Activated naive CD8-positive, alpha-beta T cell treated with anti-CD3 and anti-CD28 coated beads, Interleukin-2, amount 50 U/mL, for 24 hours (primary cell): Measurements from ENCODE around the gene SIRT2.
"Not testable (repeated sequence)": the region's sequence is repeated elsewhere in the genome, so short reads cannot be mapped to it uniquely, and the experiment has no call there.

Source experiments
- ATAC-seq: fragments of 150-1000 bp; cut with Tn5 transposase; one replicate; pipeline ENCODE4 v1.10.0; 2021
- DNase-seq: peaks from one replicate; pipeline ENCODE4 v3.0.0; 2021
- H3K27ac Mint-ChIP-seq: one replicate; pipeline ENCODE4 v1.8.0; 2021; ENCODE audit warnings: mild to moderate bottlenecking, mixed read lengths
- H3K27me3 Mint-ChIP-seq: one replicate; pipeline ENCODE4 v1.8.0; 2021; ENCODE audit warnings: mixed read lengths
- H3K36me3 Mint-ChIP-seq: one replicate; pipeline ENCODE4 v1.8.0; 2021; ENCODE audit warnings: low read depth, mixed read lengths
- H3K4me1 Mint-ChIP-seq: one replicate; pipeline ENCODE4 v1.8.0; 2021; ENCODE audit warnings: mixed read lengths
- H3K4me3 Mint-ChIP-seq: one replicate; pipeline ENCODE4 v1.8.0; 2021; ENCODE audit warnings: mild to moderate bottlenecking, moderate library complexity, mixed read lengths
- H3K9me3 Mint-ChIP-seq: one replicate; pipeline ENCODE4 v1.8.0; 2021; ENCODE audit warnings: mixed read lengths

SIRT2 gene

DNA sequence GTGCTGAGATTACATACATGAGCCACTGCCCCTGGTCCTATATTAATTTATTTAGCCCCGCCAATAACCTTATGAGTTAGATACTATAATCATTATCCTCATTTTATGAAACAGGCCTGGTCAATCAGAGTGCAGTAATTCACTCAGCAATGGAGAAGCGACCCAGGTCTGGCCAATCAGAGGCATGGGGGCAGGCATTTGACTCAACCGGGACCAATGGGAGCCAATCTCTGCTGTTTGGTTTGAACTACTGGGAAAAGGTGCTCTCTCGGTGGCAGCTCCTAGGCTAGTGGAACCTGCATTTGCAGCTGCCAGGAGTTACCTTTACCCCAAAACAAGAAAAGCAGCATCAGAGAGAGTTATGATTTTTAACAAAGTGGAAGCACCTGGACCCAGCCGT lies 6.6 kb downstream of the SIRT2 start:
- H3K27ac Mint-ChIP-seq: no peak overlapping the region

GRCh38 chr19:38891771-38892170 lies 7.6 kb downstream of the SIRT2 start:
- no peak for DNase-seq
- H3K27me3 Mint-ChIP-seq: no peaks in the 10 kb centered on the region
- H3K36me3 Mint-ChIP-seq: peaks cover 5% of the 10 kb centered on the region
- ATAC-seq: no peak
- H3K27ac Mint-ChIP-seq: no peak overlapping the region
- H3K4me3 Mint-ChIP-seq: no peak overlapping the region
- H3K9me3 Mint-ChIP-seq: no peaks in the 10 kb centered on the region
- no peaks in the 10 kb centered on the region for H3K4me1 Mint-ChIP-seq

More for the DNA sequence above, 6.6 kb downstream of the SIRT2 start:
- DNase-seq (no peak), ATAC-seq (no peak)
- H3K4me1 Mint-ChIP-seq: peaks cover 6% of the 10 kb centered on the region
- H3K4me3 Mint-ChIP-seq: no peak overlapping the region
- peaks cover 5% of the 10 kb centered on the region for H3K36me3 Mint-ChIP-seq
- no peaks in the 10 kb centered on the region for H3K27me3 Mint-ChIP-seq
- H3K9me3 Mint-ChIP-seq: no peaks in the 10 kb centered on the region

- H3K27ac Mint-ChIP-seq: no peak overlapping the region
- H3K9me3 Mint-ChIP-seq: no peaks in the 10 kb centered on the region
- peaks cover 5% of the 10 kb centered on the region for H3K36me3 Mint-ChIP-seq
- no peaks in the 10 kb centered on the region for H3K27me3 Mint-ChIP-seq
- H3K4me1 Mint-ChIP-seq: no peaks in the 10 kb centered on the region
- DNase-seq (no peak), ATAC-seq (no peak)
- H3K4me3 Mint-ChIP-seq: no peak overlapping the region
Observed at GRCh38 chr19:38890686-38891085, 8.7 kb downstream of the SIRT2 start.

- no peak overlapping the region for H3K4me3 Mint-ChIP-seq
Observed at GRCh38 chr19:38889803-38890202, 9.6 kb downstream of the SIRT2 start.

GRCh38 chr19:38888876-38889275 lies 10.5 kb downstream of the SIRT2 start:
- H3K4me1 Mint-ChIP-seq: no peaks in the 10 kb centered on the region
- H3K27me3 Mint-ChIP-seq: no peaks in the 10 kb centered on the region
- no peaks in the 10 kb centered on the region for H3K9me3 Mint-ChIP-seq
- H3K36me3 Mint-ChIP-seq: peaks cover 5% of the 10 kb centered on the region
- no peak for DNase-seq
- no peak overlapping the region for H3K27ac Mint-ChIP-seq
- no peak for ATAC-seq
- H3K4me3 Mint-ChIP-seq: no peak overlapping the region

More at GRCh38 chr19:38889803-38890202, 9.6 kb downstream of the SIRT2 start:
- Mint-ChIP-seq H3K27ac (no peak overlapping the region), H3K9me3 (no peaks in the 10 kb centered on the region), H3K27me3 (no peaks in the 10 kb centered on the region), H3K4me1 (no peaks in the 10 kb centered on the region), H3K36me3 (peaks cover 5% of the 10 kb centered on the region)
- ATAC-seq (no peak), DNase-seq (no peak)

GRCh38 chr19:38884691-38885090 lies 14.7 kb downstream of the SIRT2 start:
- H3K27me3 Mint-ChIP-seq, ATAC-seq, H3K36me3 Mint-ChIP-seq, H3K4me1 Mint-ChIP-seq, DNase-seq, H3K27ac Mint-ChIP-seq, H3K9me3 Mint-ChIP-seq, H3K4me3 Mint-ChIP-seq: not testable (repeated sequence)

DNA sequence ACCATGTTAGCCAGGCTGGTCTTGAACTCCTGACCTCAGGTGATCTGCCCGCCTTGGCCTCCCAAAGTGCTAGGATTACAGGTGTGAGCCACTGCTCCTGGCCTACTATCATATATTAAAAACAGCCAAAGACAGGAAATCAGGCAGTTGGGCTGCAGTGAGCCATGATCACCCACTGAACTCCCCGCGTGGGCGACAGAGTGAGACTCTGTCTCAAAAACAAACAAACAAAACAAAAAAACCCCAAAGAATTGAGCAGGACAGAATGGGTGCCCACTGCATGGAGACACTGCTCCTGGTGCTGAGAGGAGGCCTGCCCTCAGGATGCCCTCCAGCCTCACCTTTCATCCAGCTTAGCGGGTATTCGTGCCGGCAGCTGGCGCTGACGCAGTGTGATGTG lies 16.1 kb downstream of the SIRT2 start:
- no peaks in the 10 kb centered on the region for H3K27me3 Mint-ChIP-seq
- DNase-seq (no peak), ATAC-seq (no peak)
- H3K27ac Mint-ChIP-seq: no peak overlapping the region
- H3K36me3 Mint-ChIP-seq: no peaks in the 10 kb centered on the region
- H3K9me3 Mint-ChIP-seq: no peaks in the 10 kb centered on the region
- H3K4me1 Mint-ChIP-seq: peaks cover 12% of the 10 kb centered on the region
- H3K4me3 Mint-ChIP-seq: no peak overlapping the region

DNA sequence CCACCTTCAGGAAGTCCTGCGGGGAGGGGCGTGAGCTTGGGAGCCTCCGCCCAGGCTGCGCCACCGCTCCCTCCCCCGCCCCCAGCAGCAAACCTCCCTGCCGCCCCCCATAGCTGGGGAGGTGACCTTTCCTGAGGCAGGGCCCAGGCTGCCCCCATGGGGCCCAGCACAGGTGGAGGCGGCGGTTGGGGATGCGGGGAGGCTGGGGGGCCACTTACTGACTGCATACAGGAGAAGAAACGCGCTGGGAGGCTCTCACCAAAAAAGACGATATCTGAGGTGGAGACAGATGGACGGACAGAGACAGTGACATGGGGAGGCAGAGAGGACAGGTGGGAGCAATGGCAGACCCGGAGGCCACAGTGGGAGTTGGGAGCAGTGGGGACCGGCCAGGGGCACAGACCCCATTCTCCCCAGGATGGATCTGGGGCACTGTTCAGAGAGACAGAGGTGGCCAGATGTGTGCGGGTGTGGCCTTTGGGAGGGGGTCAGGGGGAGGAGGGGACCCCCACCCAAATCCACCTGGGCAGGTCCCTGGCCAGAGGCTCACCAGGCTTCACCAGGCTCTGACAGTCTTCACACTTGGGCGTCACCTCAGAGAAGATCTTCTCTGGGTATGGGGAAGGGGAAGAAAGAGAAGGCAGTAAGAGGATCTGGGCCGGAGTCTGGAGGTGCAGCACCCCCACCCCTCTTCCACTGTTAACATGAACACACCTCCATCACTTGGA lies 18.4 kb downstream of the SIRT2 start:
- peaks cover 2% of the 10 kb centered on the region for H3K36me3 Mint-ChIP-seq
- ATAC-seq (no peak), DNase-seq (no peak)
- no peaks in the 10 kb centered on the region for H3K9me3 Mint-ChIP-seq
- peak overlapping the region; percentile 14 for H3K27ac Mint-ChIP-seq
- no peaks in the 10 kb centered on the region for H3K27me3 Mint-ChIP-seq
- peaks cover 29% of the 10 kb centered on the region for H3K4me1 Mint-ChIP-seq
- H3K4me3 Mint-ChIP-seq: no peak overlapping the region

DNA sequence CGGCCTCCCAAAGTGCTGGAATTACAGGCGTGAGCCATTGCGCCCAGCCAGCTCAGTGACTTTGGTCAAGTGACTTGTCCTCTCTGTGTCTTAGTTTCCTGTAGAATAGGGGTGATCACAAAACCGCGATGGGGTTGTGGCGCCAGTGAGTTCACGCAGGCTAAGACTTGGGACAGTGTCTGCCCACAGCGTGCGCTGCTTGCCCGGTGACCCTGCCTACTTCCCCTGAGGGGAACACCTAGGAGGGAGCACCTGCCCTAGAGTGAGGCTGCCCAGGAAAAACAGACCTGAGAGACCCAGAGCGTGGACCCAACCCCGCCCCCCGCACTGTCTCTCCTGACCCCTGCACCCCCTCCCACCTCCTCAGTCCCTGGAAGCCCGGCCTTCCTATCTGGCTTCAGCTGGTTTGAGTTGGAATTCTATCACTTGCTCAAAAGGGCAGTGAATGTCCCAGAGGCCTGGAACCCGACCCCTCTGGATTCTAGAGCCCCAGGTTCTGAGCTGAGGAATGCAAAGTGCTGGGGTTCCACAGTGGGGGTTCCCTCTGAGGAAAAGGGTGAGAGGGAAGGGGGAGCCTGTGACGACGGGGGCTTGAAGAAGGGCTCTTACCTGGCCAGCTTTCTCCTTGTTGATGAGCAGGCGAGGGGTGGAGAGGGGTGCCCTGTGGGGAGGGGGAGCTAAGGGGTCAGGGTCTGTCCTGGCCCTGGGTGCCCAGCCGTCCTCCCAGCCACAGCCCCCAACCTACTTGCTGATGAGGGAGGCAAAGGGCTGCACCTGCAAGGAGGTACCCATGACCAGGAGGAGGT lies 19.1 kb downstream of the SIRT2 start:
- Mint-ChIP-seq H3K27me3 (no peaks in the 10 kb centered on the region), H3K4me1 (peaks cover 29% of the 10 kb centered on the region), H3K9me3 (no peaks in the 10 kb centered on the region), H3K4me3 (peak overlapping the region; percentile 26), H3K36me3 (peaks cover 2% of the 10 kb centered on the region), H3K27ac (peak overlapping the region; percentile 60)
- ATAC-seq (no peak), DNase-seq (no peak)

GRCh38 chr19:38879400-38879751 lies 20.0 kb downstream of the SIRT2 start:
- ATAC-seq: no peak
- H3K27ac Mint-ChIP-seq: peak overlapping the region; percentile 97
- H3K36me3 Mint-ChIP-seq: peaks cover 2% of the 10 kb centered on the region

GRCh38 chr19:38878575-38879399 lies 20.6 kb downstream of the SIRT2 start:
- DNase-seq: no peak
- peaks cover 2% of the 10 kb centered on the region for H3K36me3 Mint-ChIP-seq
- H3K27me3 Mint-ChIP-seq: no peaks in the 10 kb centered on the region
- ATAC-seq: peak; percentile 17
- H3K27ac Mint-ChIP-seq: peak overlapping the region; percentile 97
- H3K4me1 Mint-ChIP-seq: peaks cover 29% of the 10 kb centered on the region
- peak overlapping the region; percentile 86 for H3K4me3 Mint-ChIP-seq
- H3K9me3 Mint-ChIP-seq: no peaks in the 10 kb centered on the region

More at GRCh38 chr19:38879400-38879751, 20.0 kb downstream of the SIRT2 start:
- DNase-seq: no peak
- H3K4me3 Mint-ChIP-seq: no peak overlapping the region
- H3K27me3 Mint-ChIP-seq: no peaks in the 10 kb centered on the region
- peaks cover 29% of the 10 kb centered on the region for H3K4me1 Mint-ChIP-seq
- H3K9me3 Mint-ChIP-seq: no peaks in the 10 kb centered on the region

DNA sequence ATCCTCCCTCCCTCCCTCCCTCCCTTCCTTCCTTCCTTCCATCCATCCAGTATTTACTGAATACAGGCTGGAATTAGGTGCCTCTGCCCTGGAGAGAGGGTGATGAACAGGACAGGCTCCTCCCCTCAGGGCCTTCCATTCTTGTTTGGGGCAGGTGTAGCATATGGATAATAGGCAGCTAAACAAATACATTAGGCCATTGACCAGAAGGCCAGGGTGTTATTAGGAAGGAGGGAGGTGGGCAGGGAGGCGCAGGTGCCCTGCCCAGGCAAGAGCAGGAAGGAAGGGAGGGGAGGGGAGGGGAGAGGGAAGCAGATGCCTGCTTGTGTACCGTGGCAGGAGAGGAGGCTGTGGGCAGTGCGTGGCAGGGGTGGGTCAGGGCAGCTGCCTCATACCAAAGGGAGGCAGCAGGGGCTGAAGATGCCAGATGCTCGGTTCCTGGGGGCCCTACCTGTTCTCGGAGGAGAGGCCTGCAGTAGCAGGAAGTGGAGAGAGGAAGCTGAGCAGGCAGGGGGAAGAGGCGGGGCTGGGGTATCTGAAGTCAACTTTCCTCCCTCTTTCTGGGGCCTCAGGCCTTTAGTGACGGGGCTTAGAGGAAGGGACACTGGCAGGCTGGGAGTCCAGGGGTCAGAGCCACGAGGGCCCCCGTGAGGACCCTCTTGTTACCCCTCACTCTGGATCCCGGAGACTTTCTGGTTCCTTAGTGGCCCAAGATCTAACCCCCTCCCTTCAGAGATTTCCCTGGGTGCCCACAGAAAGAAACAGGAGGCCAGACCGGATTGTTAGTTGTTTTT lies 21.4 kb downstream of the SIRT2 start, which contains the start of gene RINL:
Gene RINL (minus strand): TSS at position 495 of the 794 bp plus-strand sequence. CDS start 1,533 bp downstream, outside the sequence.
- H3K4me3 Mint-ChIP-seq: peak within 1 kb of the TSS; percentile 86
- H3K4me1 Mint-ChIP-seq: peaks cover 32% of the 10 kb centered on the region
- H3K36me3 Mint-ChIP-seq: peaks cover 5% of the 10 kb centered on the region
- ATAC-seq (peak; percentile 93), DNase-seq (peak; percentile 73)
- H3K27ac Mint-ChIP-seq: peak within 1 kb of the TSS; percentile 97
- no peaks in the 10 kb centered on the region for H3K9me3 Mint-ChIP-seq
- no peaks in the 10 kb centered on the region for H3K27me3 Mint-ChIP-seq

- H3K36me3 Mint-ChIP-seq: peaks cover 13% of the 10 kb centered on the region
- ATAC-seq: no peak
- H3K27me3 Mint-ChIP-seq: no peaks in the 10 kb centered on the region
- no peak for DNase-seq
- H3K4me3 Mint-ChIP-seq: no peak overlapping the region
- no peaks in the 10 kb centered on the region for H3K9me3 Mint-ChIP-seq
- peaks cover 32% of the 10 kb centered on the region for H3K4me1 Mint-ChIP-seq
- H3K27ac Mint-ChIP-seq: no peak overlapping the region
Observed at GRCh38 chr19:38875656-38876395, 23.6 kb downstream of the SIRT2 start.
